Umbilical cord (tissue), 2 donors: ENCODE measurements around the gene NOTUM. TPM values are rescaled to one million over a fixed set of nuclear protein-coding genes. Genes with fewer than 3 reads are reported as not detected.
A peak's percentile ranks its signal among the peaks of the same experiment; 100 is the strongest.

Experiments used
- DNase-seq: peaks from one replicate; pipeline ENCODE4 v3.0.0-alpha.2; 2015; ENCODE audit warnings: low spot score
- total RNA-seq: library from RNA; depleted of rRNA; stranded (reverse); fragments of >200 nt; gene quantifications from one replicate; pipeline ENCODE4 v1.2.3, GENCODE V29; 2014; ENCODE audit warnings: low replicate concordance; ENCODE audit not compliant: insufficient read depth

The NOTUM gene
- total RNA-seq, 1 donor from 2014 or later = not detected

DNA sequence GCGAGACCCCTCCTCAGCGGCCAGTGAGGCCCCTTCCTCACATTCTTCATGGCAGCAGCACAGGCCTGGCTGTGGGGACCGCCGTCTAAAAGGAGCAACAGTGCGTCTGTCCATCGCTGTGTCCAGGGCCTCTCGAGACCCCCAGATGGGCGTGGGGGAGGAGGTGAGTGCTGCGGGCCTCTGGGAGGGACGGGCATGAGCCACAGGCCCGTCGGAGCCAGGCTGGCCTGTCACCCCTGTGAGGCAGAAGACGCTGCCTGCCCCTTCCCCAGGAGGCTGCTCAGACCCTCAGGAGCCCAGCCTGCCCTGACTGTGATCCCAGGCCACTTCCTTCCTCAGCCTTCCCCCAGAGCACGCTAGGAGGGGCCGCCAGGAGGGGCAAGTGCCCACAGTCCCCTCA is 21.8 kb downstream of the NOTUM start:
- no peak for DNase-seq

DNA sequence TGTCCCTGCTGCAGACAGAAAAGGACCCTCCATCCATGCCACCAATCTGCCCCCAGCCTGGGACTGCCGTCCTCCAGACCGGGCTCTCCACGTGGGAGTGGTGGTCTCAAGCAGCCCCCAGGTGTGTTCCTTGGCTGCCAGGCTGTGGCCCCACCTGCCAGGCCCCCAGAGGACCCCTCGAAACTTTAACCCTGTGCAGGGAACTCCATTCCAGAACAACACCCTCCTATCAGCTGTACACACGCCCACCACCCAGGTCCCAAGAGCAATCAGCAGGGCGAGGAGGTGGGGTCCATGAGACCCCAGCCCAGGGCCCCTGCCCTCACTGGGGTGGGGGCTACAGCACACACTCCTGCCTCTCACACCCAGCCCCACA is 25.3 kb downstream of the NOTUM start:
- no peak for DNase-seq

DNA sequence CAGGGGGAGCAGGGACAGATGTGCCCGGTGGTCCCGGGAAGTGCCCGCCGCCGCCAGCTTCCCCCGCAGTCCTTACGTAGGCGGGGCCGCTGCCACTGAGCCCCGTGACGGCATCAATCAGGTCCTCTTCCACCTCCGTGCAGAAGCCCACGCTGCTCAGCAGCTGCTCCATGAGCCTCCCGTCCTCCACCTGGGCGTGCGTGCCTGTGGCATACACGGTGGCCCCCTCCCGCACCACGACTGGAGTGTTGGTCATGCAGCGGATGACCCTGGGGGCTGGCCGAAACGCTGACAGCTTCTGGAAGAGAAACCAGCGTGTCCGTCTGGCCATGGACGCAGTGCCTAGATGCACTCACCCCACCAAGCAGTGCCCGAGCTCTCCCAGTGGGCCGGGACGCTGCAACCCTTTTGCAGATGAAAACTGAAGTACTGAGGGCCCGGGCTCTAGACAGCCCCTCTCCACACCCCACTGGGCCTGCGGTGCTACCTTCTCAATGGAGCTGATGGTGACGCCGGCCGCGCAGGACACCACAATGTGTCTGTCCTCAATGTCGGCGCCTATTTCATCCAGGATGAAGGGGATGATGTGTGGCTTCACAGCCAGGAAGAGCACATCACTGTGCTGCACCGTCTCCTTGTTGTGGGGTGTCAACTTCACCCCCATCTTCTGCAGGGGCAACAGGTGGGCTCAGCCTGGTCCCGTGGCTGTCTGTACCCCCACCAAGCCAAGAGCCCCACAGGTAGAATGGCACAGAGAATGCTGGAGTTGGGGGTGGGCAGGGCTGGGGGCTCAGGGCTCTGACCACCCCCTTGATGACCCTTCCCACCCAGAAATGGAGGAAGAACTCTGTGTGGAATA is 25.9 kb downstream of the NOTUM start:
- no peak for DNase-seq

DNA sequence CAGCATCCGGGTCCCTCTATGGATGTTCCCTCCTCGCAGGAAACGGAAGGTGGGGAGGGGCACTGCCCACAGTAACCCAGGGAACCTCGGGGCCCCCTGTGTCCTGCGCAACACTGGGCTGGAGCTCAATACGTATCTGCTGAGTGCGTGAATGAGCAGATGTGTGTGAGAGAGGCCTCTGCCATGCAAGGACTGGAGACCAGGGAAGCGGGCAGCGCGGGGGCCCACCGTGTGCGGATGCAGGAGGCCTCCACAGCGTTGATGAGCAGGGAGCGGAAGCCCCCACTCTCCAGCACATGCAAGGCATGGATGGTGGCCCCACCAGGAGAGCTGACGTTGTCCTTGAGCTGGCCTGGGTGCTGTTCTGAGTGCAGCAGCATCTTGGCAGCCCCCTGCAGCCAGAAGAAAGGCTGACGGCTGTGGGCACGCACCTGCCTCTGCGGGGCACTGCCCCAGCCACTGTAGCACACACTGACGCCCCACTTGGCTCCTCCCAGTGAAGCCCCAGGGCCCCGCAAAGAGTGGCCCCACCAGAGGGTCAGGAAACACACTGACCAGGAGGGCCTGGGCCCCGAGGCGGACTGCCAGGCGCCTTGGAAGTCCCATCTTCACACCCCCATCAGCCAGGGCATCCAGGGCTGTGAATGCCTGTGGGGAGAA is 26.8 kb downstream of the NOTUM start:
- DNase-seq = no peak

DNA sequence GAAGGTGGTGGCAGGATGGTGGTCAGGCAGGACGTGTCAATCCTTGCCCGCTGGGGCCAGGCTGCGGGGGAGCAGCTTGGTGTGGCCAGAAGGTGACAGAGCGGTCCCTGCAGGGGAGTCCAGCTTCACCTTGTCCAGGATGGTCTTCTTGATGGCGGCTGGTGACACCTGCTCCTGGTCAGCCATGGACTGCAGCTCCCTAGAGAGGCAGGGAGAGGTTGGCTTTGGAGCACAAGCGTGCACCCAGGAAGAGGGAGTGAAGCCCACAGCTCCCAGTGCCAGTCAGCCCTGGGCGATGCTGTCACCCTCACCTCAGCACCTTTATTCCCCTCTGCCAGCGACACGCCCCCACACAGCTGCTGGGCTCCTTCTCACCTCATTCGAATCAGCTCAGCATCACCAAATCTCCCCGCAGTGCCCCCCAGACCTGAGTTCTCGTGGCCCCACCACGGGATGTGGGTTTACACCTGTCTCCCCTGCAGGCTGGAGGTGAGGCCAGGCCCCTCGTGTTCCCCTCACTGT is 27.7 kb downstream of the NOTUM start:
- DNase-seq = no peak

DNA sequence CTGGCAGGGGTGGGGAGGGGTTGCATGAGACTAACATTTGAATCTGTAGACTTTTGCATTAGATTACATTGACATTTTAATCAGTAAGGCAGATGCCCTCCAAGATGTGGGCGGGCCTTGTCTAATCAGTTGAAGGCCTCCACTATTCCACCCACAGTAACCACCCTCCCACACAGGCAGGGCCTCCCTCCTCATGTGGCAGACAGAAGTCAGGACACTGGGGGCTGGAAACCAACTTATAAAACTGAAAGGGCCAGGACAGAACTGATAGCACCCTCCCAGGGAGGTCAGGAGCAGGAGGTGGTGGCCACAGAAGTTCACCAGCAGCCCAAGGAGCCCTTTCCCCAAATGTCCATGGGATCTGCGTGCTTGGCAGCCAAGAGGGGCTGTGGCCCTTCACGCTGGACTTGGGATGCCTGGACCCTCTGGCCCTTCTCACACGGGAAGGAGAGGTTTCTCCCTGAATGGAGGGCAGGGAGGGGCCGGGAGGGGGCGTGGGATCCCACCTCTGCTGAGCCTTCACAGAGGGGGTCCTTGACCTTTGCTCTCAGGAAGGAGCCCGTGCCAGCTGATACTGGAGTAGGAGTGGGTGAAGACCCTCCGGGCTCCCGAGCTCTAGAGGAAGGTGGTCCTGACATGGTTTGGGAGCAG is 28.5 kb downstream of the NOTUM start:
- DNase-seq = no peak

DNA sequence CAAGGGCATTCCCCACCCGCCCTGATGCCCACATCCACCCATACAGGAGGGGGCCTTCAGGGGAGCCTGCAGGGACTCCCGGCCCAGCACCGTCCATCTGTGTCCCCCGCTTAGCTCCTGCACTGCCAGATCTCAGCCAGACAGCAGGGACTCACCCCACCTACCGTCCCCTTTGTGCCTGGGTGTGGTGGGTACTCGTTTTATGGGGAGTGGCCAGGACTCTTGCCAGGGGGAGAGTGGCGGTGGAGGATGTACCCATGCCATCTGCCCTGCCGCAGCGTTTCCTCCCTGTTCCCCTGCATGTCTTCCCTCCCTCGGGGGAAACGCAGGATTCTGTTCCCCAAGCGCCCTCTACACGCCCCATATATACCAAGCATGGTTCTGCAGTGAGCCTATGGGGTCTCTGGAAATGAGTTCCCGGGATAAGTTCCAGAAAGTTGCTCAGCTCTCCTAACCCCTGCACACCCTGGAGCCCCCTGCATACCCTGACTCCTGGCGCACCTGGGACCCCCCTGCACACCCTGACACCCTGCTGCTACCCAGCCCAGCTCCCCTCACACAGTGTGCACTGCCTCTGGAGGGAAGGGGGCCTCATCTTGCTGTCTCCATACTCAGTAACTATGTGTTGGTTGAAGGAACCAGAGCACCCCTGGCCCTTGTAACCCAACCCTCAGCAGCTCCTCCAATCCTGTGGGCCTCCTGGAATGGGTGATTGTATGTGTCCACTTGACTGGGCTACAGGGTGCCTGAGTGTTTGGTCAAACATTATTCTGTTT is 29.2 kb downstream of the NOTUM start:
- DNase-seq = no peak

DNA sequence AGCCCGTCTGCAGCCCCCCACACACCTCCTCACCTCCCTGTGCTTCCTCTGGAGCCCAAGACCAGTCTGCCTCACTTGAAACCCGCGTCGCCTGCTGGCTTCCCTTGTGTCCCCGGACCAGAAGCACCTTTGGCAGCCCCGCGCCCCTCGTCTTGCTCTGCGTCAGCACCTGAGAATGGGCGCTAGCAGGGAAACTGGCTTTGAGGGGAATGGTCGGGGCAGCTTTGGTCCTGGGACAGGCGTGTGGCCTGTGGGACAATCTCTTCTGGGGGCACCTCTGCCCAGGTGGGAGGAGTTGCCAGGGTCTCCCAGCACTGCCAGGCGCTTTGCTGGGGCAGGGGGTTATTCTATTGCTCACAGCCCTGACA is 29.8 kb downstream of the NOTUM start:
- no peak for DNase-seq

DNA sequence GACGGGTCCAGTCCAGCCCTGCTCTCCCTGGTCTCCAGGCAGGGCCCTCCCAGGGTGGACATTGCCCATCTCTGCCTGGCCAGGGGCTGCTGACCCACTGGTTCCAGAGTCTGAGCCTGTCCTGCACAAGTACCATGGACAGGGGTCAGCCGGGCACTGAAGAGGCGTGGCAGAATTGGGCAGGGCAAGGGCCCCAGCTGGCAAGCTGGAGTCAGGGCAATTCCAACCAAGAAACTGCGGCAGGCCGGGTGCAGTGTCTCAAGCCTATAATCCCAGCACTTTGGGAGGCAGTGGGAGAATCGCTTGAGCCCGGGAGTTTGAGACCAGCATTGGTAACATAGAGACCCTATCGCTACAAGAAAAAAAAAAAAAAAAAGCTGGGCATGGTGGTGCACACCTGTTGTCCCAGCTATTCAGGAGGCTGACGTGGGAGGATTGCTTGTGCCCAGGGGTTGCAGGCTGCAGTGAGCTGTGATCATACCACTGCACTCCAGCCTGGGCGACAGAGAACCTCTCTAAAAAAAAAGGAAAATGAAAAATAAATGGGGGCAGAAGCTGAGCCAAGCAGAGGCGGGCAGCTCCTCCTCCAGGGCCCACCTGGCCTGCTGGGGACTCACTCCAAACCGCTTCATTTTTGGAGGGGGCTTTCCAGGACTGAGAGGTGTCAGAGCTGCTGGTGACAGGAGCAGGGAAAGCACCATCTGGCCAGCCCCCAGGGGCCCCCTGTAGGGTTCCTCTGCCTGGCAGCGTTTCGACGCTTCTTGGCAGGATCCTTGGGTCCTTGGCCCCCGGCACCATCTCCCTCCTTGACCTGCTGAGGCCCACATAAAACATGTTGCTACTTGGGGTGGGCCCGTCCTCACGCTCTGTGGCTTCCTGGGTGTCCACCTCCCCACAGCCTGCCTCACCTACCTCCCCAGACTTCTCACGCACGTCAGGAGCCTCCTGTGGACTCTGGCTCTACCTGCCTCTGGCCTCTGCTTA is 30.6 kb downstream of the NOTUM start:
- DNase-seq = no peak

DNA sequence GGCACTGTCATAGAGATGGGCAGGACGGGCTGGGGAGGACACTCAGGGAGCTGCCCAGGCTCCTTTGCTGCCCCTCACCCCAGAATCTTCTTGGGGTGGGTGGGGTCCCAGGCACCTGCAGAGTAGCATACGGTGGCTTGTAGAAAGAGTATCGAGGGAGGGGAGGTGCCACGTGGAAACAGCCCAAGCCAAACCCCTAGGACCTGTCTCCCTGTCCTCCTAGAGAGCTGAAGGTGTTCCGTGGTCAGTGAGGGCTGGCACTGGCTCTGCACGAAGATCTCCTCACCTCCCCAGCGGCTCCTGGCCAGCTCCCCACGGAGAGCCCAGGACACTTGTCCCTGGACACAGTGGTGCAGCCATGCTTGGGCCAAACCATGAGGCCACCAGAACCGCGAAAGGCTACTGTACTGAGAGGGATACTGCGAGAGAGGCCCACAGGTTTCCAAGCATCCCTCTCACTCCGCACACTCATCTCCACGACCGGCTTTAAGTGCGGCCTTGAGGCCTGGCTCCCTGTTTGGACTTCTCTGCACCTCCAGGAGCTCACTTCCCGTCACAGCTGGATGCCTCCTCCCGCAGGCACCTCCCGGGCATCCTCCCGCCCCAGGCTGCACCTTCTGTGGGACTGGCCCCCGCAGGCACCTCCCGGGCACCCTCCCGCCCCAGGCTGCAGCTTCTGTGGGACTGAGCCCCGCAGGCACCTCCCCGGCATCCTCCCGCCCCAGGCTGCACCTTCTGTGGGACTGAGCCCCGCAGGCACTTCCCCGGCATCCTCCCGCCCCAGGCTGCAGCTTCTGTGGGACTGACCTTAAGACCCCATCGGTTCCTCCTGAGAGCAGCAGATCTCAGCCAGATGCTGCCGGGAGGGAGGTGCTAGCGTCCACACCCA is 31.5 kb downstream of the NOTUM start:
- DNase-seq = no peak

DNA sequence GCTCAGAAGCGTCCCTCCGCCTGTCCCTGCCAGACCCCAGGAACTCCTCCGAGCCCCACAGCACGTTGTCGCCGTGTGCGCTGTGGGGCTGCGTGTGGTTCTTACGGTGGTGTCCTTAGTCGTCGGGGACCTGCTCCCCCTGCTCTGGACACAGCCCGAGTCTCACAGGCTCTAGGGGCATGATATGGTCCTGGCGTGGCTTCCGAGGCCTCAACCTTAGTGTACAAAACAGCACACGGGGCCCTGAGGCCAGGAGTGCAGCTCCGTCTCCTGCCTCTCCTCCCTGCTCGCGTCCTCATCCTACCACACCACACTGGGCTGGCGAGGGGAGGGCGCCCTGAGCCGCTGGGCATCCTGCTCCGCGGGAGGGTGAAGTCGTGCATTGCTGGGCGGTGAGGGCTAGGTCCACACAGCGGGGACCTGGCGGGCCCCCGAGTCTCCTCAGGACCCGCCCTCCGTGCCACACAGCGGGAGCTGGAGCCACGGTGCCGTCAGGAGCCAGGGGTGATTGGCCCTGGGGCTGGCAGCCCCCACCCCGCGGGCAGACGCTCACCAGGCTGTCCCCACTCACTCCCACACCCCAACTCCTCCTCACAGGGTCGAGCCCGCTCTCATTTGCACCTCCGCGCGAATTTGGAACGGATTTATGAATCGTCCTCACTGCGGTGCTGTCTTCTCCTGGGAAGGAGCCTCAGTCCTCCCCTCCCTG is 32.3 kb downstream of the NOTUM start:
- no peak for DNase-seq

DNA sequence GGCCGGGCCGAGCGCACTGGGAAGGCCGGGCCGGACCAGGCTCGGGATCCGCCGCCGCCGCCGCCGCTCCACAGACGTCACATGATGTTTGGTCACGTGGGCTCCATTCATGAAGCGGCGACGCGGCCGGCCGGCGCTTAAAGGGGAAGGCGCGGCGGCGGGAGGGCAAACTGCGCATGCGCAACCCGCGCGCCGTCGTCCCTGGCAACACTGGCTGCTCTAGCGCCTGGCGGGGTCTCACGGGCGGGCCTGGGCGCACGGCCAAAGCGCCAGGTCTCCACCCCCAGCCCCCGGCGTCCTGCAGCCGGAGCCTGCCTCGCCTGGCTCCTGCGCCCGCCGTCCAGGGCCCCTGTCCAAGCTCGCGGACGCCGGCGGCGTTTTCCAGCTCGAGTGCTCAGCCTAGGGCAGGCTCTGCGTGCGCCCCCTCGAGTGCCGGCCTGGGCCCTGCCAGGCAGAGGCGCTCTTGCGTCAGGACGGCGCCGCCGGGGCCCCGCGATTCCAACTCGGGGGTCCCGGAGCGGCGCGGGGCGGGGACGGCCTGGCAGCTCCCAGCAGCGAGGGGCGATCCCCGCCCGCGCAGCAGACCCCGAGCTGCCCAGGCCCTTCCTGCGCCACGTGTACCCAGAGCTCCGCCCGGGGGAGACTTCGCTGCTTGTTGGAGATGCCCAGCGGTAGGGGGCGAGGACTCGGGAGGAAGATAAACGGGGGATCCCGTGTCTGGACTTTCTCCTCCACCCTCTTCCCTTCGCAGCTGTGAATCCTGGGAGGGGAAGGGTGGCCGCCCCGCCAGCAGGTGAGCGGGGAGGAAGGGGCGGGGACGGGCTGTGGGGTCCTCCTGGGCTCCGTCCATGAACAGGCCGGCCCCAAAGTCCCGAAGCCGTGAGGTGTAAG is 33.1 kb downstream of the NOTUM start, which contains the start of gene MAFG:
Gene MAFG, minus strand, starts transcription at position 83 of the 891 bp plus-strand sequence. CDS start 4,550 bp downstream, outside the sequence.
- DNase-seq = peak; percentile 98

DNA sequence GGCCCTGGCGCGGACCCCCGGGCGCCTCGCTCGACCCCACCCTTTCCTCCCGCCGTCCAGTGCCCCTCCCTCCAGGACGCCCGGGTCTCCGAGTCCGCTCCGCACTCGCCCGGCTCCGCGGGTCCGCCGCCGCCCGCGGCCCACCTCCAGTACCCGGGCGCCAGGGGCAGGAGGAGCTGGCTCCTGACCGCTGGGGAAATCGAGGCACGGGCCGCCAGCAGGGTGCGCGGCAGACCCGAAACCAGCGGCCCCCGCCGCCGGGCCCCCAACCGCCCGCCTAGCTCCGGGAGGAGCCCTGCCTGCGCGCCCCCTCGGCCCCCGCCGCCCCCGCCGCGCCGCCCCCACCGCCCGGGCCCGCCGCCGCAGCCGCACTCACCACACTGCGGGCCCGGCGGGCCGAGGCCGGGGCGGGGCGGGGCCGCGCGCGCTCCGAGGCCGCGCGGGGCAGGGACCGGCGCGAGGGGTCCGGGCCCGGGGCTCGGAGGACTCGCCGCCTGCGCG is 33.8 kb downstream of the NOTUM start:
- DNase-seq = no peak

DNA sequence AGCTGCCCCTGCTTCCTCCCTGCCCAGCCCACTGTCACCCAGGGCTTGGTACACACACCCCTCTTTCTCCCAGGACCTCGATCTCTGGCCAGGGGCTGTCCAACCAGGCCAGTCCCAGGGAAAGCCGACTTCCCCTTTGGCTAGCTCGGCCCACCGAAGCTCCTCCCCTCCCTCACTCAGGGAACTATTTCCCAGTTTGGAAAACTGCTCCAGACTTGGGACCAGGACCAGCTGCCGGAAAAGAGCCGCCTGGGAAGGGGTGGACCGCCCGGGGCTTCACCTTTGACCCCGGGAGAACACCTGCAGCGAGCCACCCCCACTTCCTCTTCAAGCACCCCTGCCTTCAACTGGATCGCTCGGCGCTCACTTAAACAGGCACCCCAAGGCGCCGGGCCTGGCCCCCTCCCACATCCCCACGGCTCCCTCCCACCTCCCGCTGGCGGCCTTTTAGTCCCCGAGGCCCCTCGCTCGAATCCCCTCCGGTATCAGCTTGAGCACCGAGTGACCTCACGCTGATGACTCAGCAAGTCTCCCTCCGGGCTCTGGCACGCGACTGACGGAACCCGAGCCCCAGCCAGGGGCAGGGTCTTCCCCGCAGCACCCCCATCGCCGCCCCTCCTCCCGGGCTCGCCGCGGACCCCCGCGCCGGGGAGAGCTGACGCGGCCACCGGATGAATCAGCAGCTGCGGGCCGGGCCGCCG is 34.4 kb downstream of the NOTUM start:
- peak; percentile 77 for DNase-seq

DNA sequence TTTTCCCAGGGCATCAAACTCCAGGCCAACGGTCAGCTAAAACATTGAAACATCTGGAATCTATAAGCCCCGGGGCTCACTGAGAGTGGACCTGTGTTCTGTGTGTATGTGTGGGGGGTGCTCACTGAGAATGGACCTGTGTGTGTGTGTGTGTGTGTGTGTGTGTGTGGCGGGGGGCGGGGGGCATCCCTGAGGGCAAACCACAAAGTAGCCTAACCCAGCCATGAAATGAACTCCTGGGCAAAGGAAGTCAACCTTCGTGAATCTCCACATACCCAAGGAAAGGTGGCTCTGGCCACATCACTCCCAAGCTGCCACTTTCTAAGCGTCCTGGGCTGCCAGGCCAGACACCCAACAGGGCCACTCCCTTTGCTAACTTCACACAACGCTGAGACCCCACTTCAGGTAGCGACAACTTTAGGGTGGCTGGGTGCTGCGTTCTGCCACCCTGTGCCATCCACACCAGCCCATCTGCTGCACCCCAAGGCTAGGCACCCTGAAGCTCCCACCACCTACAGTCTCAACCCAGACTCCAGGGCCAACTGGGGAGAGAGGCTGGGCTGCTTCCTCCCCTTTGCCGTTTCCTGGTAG is 35.0 kb downstream of the NOTUM start:
- no peak for DNase-seq
